22Rv1 (cell line): Measurements from ENCODE around the gene ARHGAP26.

Source experiments
- H3K27ac ChIP-seq: fragments of 450-650 bp; 2 replicates; pipeline ENCODE4 v1.5.1; 2017
- ZFX ChIP-seq: fragments of 450-650 bp; IDR thresholded peaks from 2 replicates; pipeline ENCODE4 v1.6.1; 2017; ENCODE audit warnings: antibody characterized with exemption, borderline replicate concordance
- TF ChIP-seq, protein P1 (sequence below): fragments of 450-650 bp; IDR thresholded peaks from 2 replicates; pipeline ENCODE4 v1.5.1; 2017; ENCODE audit warnings: mild to moderate bottlenecking

ARHGAP26 gene

DNA sequence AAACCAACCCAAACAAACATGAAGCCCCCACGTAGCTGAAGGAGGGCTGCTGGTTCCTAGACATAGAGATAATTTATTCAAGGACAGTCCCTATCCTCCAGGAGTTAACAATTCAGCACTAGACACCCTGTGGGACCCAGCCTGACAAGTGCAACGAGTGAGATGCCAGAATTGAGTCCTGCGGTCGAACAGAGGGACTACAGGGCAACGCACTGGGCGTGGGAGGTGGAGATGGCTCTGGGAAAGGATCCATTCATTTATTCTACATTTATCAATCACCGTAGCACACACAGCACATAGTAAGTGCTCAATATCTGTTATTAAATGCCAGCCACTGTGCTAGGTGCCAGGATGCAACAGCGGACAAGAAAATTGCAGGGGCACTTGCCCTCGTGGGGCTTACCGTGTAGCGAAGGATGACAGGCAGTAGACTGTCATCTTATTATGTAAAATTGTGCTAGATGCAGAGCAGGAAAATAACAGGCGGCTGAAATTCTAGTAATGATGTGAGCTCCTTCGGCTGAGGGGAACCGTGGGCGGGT is 855 bp upstream of the ARHGAP26 start:
- no peak overlapping the region for H3K27ac ChIP-seq
- TF ChIP-seq ZFX = no peak
- TF ChIP-seq, protein P1, sequence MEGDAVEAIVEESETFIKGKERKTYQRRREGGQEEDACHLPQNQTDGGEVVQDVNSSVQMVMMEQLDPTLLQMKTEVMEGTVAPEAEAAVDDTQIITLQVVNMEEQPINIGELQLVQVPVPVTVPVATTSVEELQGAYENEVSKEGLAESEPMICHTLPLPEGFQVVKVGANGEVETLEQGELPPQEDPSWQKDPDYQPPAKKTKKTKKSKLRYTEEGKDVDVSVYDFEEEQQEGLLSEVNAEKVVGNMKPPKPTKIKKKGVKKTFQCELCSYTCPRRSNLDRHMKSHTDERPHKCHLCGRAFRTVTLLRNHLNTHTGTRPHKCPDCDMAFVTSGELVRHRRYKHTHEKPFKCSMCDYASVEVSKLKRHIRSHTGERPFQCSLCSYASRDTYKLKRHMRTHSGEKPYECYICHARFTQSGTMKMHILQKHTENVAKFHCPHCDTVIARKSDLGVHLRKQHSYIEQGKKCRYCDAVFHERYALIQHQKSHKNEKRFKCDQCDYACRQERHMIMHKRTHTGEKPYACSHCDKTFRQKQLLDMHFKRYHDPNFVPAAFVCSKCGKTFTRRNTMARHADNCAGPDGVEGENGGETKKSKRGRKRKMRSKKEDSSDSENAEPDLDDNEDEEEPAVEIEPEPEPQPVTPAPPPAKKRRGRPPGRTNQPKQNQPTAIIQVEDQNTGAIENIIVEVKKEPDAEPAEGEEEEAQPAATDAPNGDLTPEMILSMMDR = no peak

DNA sequence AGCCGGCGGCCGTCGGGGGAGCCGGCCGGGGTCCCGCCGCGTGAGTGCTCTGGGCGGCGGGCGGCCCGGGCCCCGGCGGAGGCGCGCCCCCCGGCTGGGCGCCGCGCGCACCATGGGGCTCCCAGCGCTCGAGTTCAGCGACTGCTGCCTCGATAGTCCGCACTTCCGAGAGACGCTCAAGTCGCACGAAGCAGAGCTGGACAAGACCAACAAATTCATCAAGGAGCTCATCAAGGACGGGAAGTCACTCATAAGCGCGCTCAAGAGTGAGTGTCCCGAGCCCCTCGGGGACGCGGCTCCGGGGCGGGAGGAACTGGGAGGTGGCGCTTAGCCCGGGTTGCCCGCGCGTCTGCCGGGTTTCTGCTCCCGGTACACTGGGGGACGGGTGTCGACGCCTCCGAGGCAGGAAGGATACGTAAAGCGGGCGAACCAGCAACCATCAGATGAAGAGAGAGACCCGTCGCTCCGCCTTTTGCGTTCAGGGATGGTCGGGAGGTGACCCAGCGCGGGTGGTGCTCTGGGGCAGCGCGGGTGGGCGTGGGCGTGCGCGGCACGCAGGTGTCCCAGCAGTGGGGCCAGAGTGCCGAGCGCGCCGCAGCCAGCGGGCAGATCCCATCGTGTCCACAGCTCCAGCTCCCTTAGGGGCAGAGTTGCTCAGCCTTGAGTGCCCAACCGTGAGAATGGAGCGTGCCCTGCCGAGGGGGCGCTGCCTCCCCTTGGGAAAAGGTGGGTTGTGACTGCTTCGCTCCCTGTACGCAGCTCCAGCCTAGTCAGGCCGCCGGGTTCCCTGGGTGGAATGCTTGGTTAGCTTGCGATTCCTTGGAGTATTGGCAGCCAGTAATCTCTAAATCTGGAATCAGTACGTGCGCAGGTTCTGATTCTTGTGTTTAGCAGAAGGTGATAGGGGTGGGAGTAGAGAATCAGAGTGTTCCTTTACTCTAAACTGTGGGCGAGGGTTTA is 753 bp downstream of the ARHGAP26 start:
- peak overlapping the region; percentile 61 for H3K27ac ChIP-seq
- TF ChIP-seq ZFX = no peak
- TF ChIP-seq, protein P1 = no peak

DNA sequence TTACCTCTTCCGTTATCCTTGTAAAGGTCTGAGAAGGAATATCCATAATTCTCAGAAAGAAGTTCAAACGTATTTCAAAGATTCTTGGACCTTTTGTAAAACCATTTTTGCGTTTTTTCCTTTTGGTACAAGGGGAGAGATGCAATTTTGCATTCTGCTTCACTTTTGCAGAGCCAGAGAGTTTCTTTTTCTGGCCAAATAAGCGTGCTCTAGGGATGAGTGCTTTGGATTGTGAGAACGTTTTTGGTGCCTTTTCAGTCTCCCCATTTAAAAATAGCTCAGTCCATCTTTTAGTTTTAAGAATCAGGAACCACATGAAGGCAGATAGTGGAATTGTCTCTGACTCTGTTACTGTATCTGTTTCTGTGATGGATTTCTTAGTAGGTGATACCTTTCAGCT is 1.5 kb downstream of the ARHGAP26 start:
- TF ChIP-seq, protein P1 = no peak
- TF ChIP-seq ZFX = no peak
- H3K27ac ChIP-seq = no peak overlapping the region

DNA sequence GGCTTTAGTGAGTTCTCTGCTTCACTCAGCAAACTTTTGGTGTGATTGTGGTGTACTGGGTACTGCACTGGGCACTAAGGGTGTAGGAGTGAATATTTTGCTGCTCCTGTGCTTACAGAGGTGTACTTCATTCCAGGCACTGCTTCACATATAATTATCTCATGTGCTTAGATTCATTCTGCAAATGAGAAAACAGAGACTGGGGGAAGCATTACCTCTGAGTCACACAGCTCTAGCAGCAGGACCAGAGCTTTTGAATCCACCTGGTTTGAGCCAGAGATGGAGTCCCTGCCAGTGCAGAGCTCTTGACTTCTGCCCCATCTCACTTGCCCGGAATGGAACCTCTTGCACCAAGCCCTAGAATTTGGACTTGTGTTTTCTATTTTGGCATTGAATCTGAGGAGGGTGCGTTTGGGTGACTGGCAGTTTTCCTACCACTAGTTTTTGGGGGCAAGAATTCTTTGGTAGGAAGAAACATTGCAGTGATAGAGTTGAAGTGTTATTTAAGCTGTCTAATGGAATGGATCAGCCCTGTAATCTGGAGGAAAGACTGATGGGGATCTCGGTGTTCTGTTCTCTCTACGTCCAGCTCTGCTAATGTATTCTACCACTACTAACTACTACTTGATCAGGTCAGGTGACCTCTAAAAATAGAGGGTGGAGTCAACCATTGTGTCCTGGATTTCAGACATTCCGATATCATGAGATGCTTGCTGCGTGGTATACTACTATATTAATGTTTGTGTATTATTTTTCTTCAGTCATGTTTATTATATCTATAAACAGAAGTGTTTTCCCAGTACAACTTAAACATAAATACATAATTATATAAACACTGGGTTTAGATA is 2.5 kb downstream of the ARHGAP26 start:
- TF ChIP-seq, protein P1 = no peak
- TF ChIP-seq ZFX = no peak
- H3K27ac ChIP-seq = no peak overlapping the region

DNA sequence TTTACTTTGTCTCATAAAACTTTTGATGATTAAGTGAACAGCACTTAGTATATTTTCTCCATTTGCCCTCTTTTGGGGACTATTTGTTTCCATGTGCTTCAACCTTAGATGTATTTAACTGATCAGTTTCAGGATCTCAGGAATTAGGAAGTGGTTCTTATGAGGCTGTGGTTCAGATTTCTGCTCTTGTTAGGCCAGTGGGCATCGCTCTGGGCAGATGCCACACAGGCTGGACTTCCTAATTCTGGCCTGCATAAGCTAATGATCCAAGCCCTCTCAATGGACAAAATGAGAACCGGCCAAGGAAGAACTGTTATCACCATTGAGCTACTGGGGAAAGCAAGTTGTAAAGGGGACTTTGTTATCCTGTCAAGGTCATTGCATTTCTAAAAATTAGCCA is 6.9 kb downstream of the ARHGAP26 start:
- no peak overlapping the region for H3K27ac ChIP-seq
- TF ChIP-seq, protein P1 = no peak
- TF ChIP-seq ZFX = no peak

DNA sequence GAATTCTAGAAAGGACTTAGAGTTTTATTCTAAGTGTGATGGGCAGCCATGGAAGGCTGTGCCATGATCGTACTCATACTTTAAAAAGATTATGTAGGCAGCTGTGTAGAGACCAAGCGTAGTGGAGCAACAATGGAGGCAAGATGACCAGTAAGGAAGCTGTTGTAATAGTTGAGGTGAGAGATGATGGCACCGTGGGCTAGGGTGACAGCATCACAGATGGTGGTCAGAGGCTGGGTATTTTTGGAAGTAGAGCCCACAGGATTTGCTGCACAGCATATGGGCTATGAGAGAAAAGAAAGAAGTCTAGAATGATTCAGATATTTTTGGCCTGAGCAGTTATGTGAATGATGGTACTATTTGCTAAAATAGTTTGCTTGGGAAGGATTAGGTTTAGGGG is 7.7 kb downstream of the ARHGAP26 start:
- TF ChIP-seq, protein P1 = no peak
- no peak for TF ChIP-seq ZFX
- H3K27ac ChIP-seq = no peak overlapping the region
